Activated CD8-positive, alpha-beta memory T cell treated with anti-CD3 and anti-CD28 coated beads for 36 hours (primary cell): ENCODE data around the gene CDC123. TPM values are rescaled to one million over a fixed set of nuclear protein-coding genes. Genes with fewer than 3 reads are reported as not detected.

ENCODE experiments used
- CTCF ChIA-PET: fragments of 350-600 bp; sonication (Branson Sonifier 250); formaldehyde crosslinking; loops from one replicate; lab custom pipeline; 2021; ENCODE audit warnings: antibody characterized with exemption; lab: Charles Lee
- POLR2A ChIA-PET: fragments of 350-600 bp; sonication (Branson Sonifier 250); formaldehyde crosslinking; loops from one replicate; lab custom pipeline; 2021; ENCODE audit warnings: antibody characterized with exemption; lab: Charles Lee
- total RNA-seq, 2 experiments: library from RNA; stranded (reverse); gene quantifications; one replicate each; pipeline ENCODE4 v1.2.3, GENCODE V29; 2021

The CDC123 gene
- total RNA-seq, 2 experiments from 2014 or later = 165 to 183 TPM

DNA sequence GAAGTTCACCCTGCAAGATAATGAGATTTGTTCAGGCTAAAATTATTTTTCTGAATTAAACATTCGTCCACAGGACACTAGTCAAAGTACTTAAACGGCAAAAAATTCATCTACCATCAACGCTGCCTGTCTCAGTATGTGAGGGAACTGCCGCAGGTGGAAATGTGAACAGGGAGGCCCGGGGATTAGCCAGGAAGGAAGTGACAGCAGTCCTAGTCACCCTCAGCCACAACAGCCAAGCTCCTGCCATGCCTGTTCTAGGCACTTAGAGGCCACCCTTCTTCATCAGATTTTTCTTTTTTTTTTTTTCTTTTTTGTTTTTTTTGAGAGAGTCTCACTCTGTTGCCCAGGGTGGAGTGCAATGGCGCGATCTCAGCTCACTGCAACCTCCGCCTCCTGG lies 9.7 kb upstream of the CDC123 start:
- ChIA-PET CTCF (interaction anchor here (1.2 kb wide), 1 partner anchor 56 kb away, joined by 3 read pairs; no protein-coding TSS in a partner anchor), POLR2A (interaction anchor here (0.7 kb wide), 1 partner anchor 10 kb away, joined by 3 read pairs; the partner anchor contains the start of gene CDC123)

DNA sequence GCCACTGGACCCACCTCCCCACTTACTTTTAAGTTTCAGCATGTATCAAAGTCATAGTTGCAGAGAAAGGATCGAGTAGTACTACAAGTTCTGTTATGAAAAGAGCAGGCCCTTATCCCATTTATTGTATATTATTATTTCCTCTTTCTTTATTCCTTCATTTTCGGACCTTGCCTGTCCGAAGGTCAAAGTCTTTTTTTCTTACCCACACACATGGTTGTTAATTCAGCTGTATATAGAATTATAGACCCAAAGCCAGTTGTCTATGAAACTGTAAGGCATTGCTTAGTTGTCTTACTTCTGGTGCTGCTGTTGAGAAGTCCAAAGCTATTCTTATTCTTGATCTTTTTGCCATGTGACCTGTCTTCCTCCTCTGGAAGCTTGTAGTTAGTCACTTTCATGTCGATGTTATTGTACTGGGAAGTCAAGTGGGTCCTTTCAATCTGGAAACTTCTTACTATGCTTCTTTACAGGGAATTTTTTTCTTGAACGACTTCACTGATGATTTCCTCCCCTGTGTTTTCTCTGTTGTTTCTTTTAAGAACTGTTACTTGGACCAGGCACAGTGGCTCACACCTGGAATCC lies 8.6 kb upstream of the CDC123 start:
- ChIA-PET POLR2A (interaction anchor here (1.1 kb wide), 1 partner anchor 8 kb away, joined by 4 read pairs; the partner anchor contains the start of genes CDC123 and NUDT5), CTCF (no interaction called here)

DNA sequence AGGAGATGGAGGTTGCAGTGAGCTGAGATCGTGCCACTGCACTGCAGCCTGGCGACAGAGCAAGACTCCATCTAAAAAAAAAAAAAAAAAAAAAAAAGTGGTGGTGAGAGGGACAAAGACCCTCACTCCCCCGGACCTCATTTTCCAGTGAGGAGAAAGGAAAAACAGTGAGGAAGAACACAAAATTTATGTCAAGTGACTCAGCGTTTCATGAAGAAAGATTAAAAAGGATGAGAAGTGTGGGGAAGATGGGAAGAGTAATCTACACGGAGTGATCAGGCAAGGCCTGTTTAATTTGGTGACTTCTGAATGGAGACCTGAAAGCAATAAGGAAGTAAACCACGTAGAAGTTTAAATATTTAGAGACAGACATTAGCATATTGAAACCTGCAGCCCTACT lies 7.3 kb upstream of the CDC123 start:
- POLR2A ChIA-PET = interaction anchor here (0.7 kb wide), 1 partner anchor 12 kb away, joined by 15 read pairs; no protein-coding TSS in a partner anchor

DNA sequence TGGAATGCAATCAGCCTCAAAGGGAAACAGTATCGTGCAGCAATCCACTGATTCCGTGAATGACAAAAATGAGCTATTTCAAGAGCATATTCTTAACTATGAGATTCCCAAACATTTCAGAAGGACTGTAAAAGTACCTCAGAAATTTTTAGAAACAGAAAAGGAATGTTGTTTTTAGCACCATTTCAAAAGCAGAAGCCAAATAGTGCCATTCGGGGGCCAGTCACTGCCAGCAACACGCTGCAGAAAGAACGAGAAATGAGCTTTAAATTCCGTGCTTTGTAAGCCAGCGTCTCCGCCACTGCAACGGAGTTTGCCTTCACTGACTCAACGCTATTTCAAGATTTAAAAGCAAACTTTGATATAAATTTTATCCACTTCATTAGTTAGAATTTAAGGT lies 6.6 kb upstream of the CDC123 start:
- ChIA-PET CTCF (no interaction called here), POLR2A (no interaction called here)

More for the DNA sequence above, 7.3 kb upstream of the CDC123 start:
- CTCF ChIA-PET = no interaction called here

DNA sequence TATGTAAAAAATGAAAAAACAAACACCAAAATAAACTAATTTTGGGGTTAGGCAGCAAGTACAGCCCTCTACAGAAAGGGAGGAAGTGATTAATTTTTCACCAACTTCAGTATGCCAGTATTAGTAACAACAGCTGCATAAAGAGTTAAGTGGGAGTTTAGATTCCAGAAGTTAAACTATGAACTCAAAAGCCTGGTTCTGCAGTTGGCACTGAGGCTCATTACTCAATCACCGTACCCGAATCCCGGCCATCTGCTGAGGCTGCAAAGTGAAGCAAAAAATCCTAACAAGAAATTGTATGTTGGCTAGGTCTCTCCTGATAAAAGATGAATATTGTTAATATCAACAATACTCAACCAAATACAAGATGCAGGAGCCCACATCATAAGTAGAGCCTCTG lies 4.3 kb upstream of the CDC123 start:
- CTCF ChIA-PET = no interaction called here
- POLR2A ChIA-PET = no interaction called here

DNA sequence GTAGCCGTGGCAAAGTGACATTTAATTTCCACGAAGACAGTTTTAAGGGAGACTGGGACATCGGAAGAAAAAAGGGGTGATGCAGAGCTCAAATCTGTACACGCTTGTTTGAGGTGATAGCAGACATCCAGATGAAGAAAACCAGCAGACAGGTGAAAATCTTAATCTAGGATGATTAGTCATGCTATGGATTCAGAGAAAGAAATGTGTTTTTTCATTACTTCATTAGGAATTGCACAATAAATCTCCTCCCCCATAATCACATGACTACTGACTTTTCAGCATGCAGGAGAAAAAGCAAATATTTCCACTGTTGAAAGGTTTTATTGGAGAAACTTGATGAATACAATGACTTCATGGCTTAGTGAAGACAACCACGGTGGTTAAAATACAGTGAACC lies 2.8 kb upstream of the CDC123 start:
- POLR2A ChIA-PET = interaction anchor here (0.6 to 0.7 kb wide), 2 partner anchors 125 to 156 kb away, joined by 3 to 4 read pairs; no protein-coding TSS in a partner anchor
- CTCF ChIA-PET = no interaction called here

DNA sequence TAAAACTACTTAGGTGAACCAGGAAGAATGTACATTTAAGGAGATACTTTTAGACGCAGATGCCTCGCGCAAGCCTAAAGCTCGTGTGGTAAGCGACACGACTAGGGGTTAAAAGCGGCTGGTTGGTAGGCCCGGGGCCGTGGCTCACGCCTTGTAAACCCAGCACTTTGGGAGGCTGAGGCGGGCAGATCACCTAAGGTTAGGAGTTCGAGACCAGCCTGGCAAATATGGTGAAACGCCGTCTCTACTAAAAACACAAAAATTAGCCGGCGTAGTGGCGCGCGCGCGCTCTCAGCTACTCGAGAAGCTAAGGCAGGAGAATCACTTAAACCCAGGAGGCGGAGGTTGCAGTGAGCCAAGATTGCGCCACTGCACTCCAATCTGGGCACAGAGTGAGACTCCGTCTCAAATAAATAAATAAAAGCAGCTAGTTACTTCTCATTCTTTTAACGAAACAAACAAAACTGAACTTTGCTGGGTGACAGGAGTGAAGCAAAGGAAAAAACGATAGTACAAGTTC lies 1.2 kb upstream of the CDC123 start:
- CTCF ChIA-PET = interaction anchor here (1.4 to 1.6 kb wide), 2 partner anchors 14 to 65 kb away, joined by 7 to 9 read pairs; no protein-coding TSS in a partner anchor

DNA sequence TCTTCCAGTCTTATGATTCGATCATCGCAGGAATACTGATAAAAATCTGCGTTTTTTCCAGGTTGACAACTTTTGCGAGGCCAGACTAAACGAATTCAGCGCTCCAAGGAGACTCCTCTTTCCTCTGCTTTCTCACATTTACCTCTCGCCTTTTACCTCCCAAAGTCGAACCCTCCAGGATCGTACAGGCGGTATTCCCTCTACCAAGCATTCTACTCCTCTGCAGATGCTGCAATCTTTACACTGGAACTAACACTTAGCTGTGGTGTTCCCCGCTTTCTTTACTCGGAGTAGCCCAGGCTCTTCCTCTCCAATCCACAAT lies 746 bp upstream of the CDC123 start:
- CTCF ChIA-PET = interaction anchor here (0.7 to 1.6 kb wide), 4 partner anchors 15 to 461 kb away, joined by 3 to 9 read pairs (median 5); no protein-coding TSS in a partner anchor
- POLR2A ChIA-PET = interaction anchor here (0.8 to 1.1 kb wide), 4 partner anchors 8 to 152 kb away, joined by 3 to 8 read pairs (median 5); partner anchors contain the start of gene UPF2

More for the DNA sequence above, 1.2 kb upstream of the CDC123 start:
- POLR2A ChIA-PET = interaction anchor here (0.6 to 0.8 kb wide), 2 partner anchors 15 to 20 kb away, joined by 3 to 6 read pairs; no protein-coding TSS in a partner anchor

DNA sequence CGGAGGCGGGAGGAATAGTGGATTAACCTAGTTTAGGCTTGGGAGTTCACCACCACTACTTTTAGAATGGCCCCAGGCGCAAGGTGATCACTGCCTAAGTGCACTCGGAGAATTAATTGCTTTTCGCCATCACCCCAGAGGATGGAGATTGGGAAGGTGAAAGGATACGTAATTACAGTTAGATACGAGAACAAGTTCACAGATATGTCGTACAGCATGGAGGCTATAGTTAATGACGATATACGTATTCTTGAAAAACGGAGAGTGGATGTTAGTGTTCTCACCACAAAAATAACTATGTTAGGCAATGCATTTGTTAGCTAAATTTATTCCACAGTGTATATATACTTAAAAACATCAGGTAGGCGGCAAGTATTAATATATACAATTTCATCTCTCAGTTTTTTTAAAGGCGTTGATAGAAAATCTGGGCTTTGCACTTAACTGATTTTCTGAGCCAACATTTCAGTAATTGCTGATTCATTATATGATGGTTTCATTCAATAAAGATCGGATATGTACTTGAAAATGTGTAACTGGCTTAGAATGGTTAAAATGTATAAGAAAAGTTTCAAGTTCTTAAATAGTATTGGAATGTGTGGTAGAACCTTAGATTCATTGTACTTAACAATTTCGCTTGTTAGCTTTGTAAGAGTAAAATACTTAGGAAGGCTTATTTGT lies 683 bp downstream of the CDC123 start:
- CTCF ChIA-PET = interaction anchor here (1.4 kb wide), 1 partner anchor 16 kb away, joined by 9 read pairs; no protein-coding TSS in a partner anchor
- POLR2A ChIA-PET = interaction anchor here (0.6 to 1.1 kb wide), 2 partner anchors 9 to 10 kb away, joined by 3 to 4 read pairs; no protein-coding TSS in a partner anchor

DNA sequence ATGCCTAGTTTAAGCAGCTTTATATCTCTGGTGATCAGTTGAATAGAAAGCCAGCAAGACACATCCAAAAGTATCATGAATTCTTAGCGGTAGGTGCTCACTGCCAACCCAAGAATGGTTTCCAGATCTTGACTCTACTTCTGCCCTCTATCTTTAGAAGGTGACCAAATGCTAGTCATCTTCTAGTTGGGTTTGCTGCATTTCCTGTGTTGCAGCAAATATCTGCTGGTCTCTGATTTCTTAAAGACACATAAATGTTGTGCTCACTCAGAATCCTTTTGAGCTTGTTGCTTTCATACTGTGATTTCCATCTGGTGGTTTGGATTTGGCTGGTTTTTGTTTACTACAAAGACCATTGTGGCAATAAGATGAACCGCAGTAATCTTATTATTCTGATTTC lies 2.2 kb downstream of the CDC123 start:
- ChIA-PET CTCF (interaction anchor here (1.0 kb wide), 1 partner anchor 17 kb away, joined by 5 read pairs; no protein-coding TSS in a partner anchor), POLR2A (interaction anchor here (0.5 kb wide), 1 partner anchor 59 kb away, joined by 5 read pairs; no protein-coding TSS in a partner anchor)

DNA sequence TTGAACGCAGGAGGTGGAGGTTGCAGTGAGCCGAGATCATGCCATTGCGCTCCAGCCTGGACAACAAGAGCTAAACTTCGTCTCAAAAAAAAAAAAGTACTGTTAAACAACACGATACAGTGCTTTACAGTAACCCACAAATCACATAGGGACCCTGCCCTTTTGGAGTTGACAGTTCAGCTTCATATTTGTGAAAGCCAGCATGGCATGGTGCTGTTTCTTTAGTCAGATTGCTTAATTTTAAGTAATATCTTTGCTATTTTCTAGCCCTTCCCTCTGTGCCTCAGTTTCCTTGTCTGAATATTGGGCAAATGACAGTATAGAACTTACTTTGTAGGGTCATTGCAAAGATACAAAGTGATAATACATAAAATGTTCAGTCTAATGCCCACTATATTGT lies 4.9 kb downstream of the CDC123 start:
- CTCF ChIA-PET = interaction anchor here (2.5 kb wide), 1 partner anchor 13 kb away, joined by 10 read pairs; no protein-coding TSS in a partner anchor
- POLR2A ChIA-PET = no interaction called here

DNA sequence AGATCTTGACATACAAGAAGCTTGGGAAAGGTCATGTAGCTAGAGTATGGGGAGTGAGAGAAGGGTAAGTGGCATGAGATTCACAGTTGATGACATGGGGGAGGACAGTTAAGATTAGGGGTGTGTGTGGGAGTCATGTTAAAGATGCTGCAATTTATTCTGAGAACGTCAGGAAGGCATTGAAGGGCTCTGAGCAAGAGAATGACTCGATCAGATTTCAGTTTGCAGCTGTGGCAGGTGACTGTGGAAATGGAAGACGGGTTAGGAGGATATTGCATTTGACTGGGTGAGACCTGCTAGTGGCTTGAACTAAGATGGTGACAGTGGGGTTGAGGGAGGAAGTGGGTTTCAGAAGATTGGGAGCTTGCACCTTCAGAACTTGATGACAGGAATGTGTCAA lies 5.6 kb downstream of the CDC123 start:
- CTCF ChIA-PET = interaction anchor here (2.5 kb wide), 1 partner anchor 13 kb away, joined by 10 read pairs; no protein-coding TSS in a partner anchor
- POLR2A ChIA-PET = interaction anchor here (0.6 kb wide), 1 partner anchor 26 kb away, joined by 3 read pairs; no protein-coding TSS in a partner anchor

DNA sequence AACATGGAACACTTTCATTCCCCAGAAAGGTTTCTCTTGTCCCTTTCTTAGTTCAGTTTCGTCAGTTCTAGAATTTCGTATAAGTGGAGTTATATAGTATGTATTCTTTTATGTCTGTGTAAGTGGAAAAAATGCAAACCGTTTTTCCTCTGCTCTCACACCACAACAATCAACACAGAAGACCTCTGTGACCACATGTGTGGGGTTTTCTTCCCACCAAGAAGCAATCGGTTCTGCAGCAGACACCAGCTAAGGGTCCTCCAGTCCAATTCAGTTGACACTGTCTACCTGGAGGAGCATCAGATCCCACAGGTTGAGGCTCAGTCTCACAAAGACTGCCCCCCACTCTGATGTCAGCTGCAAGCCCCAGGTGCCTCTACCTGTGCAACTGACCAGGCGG lies 6.2 kb downstream of the CDC123 start:
- ChIA-PET CTCF (interaction anchor here (0.7 to 2.5 kb wide), 2 partner anchors 12 to 212 kb away, joined by 3 to 10 read pairs; no protein-coding TSS in a partner anchor), POLR2A (no interaction called here)

DNA sequence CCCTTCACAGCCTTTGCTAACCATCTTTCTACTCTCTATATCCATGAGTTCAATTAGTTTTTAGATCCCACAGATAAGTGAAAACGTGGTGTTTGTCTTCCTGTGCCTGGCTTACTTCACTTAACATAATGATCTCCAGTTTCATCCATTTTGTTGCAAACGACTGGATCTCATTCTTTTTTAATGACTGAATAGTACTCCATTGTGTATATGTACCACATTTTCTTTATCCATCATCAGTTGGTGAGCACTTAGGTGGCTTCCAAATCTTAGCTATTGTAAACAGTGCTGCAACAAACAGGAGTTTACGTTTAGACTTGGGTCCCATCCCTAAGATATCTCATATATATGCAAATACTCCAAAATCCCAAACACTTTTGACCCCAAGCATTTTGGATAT lies 9.1 kb downstream of the CDC123 start:
- ChIA-PET POLR2A (no interaction called here), CTCF (no interaction called here)

DNA sequence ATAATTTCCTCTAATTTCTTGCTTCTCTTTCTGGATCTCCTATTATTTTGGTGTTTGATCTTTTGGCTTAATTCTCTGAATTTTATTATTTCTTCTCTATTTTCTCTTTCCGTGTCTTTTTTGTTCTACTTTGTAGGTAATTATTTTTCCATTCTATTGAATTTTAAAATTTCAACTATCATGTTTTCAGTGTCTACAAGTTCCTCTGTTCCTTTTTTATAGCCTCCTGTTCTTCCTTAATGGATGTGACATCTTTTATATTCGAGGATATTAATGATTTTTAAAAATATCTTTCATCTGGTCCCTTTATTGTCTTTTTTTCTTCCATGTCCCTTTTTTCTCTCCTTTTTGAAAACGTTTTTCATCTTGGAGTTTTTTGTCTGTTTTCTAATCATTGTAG lies 11.1 kb downstream of the CDC123 start:
- POLR2A ChIA-PET = no interaction called here
- CTCF ChIA-PET = no interaction called here

DNA sequence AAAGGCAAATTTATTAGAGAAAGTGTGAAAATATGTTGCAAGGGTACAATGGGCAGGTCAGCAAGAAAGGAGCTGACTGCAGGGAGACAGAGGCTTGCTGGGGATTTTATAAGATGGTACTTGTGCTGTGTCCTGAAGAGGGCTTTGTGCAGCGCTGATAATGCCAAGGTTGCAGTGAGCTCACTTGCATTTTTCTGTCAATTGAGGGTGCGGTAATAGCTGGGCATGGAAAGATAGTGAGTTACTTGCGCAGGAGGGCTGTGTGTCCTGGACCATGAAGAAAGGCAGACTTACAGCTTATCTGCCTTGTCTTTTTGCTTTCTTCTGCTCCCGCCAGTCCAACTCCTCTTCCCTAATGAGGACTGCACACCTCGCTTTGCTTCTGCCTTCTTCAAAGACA lies 12.5 kb downstream of the CDC123 start:
- CTCF ChIA-PET = interaction anchor here (1.0 kb wide), 1 partner anchor 448 kb away, joined by 3 read pairs; no protein-coding TSS in a partner anchor
- POLR2A ChIA-PET = no interaction called here

DNA sequence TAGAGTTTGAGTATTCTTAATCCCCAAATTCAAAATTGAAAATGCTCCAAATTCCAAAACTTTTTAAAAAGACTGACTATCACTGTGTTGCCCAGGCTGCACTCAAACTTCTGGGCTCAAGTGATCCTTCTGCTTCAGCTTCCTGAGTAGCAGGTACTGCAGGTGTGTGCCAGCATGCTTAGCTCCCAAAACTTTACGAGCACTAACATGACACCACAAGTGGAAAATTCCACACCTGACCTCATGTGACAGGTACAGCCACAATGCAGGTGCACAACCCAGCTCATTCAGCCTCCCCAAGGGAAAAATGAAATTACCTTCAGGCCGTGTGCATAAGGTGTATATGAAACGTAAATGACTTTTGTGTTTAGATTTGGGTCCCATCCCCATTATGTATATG lies 16.5 kb downstream of the CDC123 start:
- POLR2A ChIA-PET = interaction anchor here (1.0 kb wide), 1 partner anchor 449 kb away, joined by 3 read pairs; no protein-coding TSS in a partner anchor

DNA sequence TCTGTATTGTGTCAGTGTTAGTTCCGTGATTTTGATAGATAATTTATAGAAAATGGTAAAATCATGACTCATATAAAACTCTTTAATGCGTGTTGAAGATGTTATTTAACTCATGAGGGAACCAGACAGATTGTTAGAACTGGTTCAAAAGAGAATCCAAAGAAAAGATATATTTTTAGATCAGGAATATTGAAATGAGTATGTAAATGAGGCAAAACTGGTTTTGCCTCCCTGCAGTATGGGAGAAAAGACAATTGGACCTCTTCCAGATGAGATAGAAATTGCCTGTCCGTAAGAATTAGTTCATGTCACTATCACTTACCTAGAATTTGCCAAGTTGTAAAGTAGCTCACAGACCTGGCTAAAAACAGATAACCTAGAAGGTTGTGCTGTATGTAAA lies 17.6 kb downstream of the CDC123 start:
- POLR2A ChIA-PET = no interaction called here
- CTCF ChIA-PET = interaction anchor here (1.1 to 1.6 kb wide), 2 partner anchors 13 to 569 kb away, joined by 3 to 10 read pairs; no protein-coding TSS in a partner anchor

More for the DNA sequence above, 16.5 kb downstream of the CDC123 start:
- CTCF ChIA-PET = no interaction called here

DNA sequence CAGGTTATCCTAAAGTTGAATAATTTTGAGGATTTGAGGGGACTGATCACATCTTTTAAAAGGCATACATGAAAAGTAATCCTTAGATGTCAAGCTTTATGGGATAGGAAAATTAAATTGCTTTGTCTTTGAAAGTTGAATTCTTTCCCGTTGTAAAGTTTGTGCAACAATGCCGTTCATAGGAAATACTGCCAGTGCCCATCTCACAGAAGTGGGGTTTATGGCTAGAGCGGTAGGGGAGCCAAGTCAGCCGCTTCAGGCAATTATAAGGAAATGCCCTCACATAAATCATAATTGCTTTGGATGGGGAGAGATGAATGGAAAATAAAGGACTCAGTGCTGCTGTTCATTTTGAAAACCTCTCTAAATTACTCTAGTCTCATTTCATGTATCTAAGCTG lies 18.1 kb downstream of the CDC123 start:
- POLR2A ChIA-PET = interaction anchor here (0.6 kb wide), 1 partner anchor 14 kb away, joined by 4 read pairs; no protein-coding TSS in a partner anchor

More for the DNA sequence above, 18.1 kb downstream of the CDC123 start:
- CTCF ChIA-PET = interaction anchor here (1.1 to 2.0 kb wide), 9 partner anchors 10 to 663 kb away, joined by 3 to 10 read pairs (median 4); no protein-coding TSS in a partner anchor
